Neural crest cell (in vitro differentiated cells): Measurements from ENCODE around the gene PDGFD. TPM values are rescaled to one million over a fixed set of nuclear protein-coding genes. Genes with fewer than 3 reads are reported as not detected.

Experiments used
- DNase-seq: peaks from one replicate; pipeline ENCODE4 v3.0.0; 2021; ENCODE audit warnings: low read depth, mixed read lengths, low spot score
- H3K27ac Mint-ChIP-seq: one replicate; pipeline ENCODE4 v1.8.0; 2021; ENCODE audit warnings: mild to moderate bottlenecking, mixed read lengths; ENCODE audit not compliant: unreplicated experiment
- H3K27me3 Mint-ChIP-seq: 2 replicates; pipeline ENCODE4 v1.8.0; 2021; ENCODE audit warnings: low read depth, mild to moderate bottlenecking, mixed read lengths
- H3K36me3 Mint-ChIP-seq: 2 replicates; pipeline ENCODE4 v1.8.0; 2021; ENCODE audit warnings: low read depth, mild to moderate bottlenecking, mixed read lengths
- H3K4me1 Mint-ChIP-seq: 2 replicates; pipeline ENCODE4 v1.8.0; 2021; ENCODE audit warnings: mixed read lengths
- H3K4me3 Mint-ChIP-seq: one replicate; pipeline ENCODE4 v1.8.0; 2021; ENCODE audit warnings: mild to moderate bottlenecking, mixed read lengths
- H3K9me3 Mint-ChIP-seq: 2 replicates; pipeline ENCODE4 v1.8.0; 2021; ENCODE audit warnings: mixed read lengths
- CTCF ChIP-seq: fragments of 200-600 bp; sonication (generic); conservative IDR thresholded peaks from 2 replicates; pipeline ENCODE4 v1.5.0; 2021; ENCODE audit warnings: antibody characterized with exemption, mild to moderate bottlenecking
- total RNA-seq: library from RNA; stranded (reverse); gene quantifications from 2 replicates; pipeline ENCODE4 v1.2.1, GENCODE V29; 2021

Gene PDGFD
- total RNA-seq, 1 donor from 2014 or later: 3.4 TPM

GRCh38 chr11:104075706-104076105 is 88.2 kb downstream of the PDGFD start:
- no peak for DNase-seq
- Mint-ChIP-seq H3K4me3 (no peak overlapping the region), H3K4me1 (no peaks in the 10 kb centered on the region), H3K9me3 (no peaks in the 10 kb centered on the region), H3K36me3 (no peaks in the 10 kb centered on the region), H3K27me3 (no peaks in the 10 kb centered on the region), H3K27ac (no peak overlapping the region)
- no peak for TF ChIP-seq CTCF

GRCh38 chr11:104075091-104075490 is 88.9 kb downstream of the PDGFD start:
- H3K4me1 Mint-ChIP-seq: no peaks in the 10 kb centered on the region
- DNase-seq: no peak
- no peak overlapping the region for H3K27ac Mint-ChIP-seq
- no peak overlapping the region for H3K4me3 Mint-ChIP-seq
- H3K27me3 Mint-ChIP-seq: no peaks in the 10 kb centered on the region
- H3K36me3 Mint-ChIP-seq: no peaks in the 10 kb centered on the region
- TF ChIP-seq CTCF: no peak
- H3K9me3 Mint-ChIP-seq: no peaks in the 10 kb centered on the region

- Mint-ChIP-seq H3K4me3 (no peak overlapping the region), H3K4me1 (no peaks in the 10 kb centered on the region), H3K27ac (no peak overlapping the region), H3K36me3 (no peaks in the 10 kb centered on the region), H3K9me3 (no peaks in the 10 kb centered on the region), H3K27me3 (no peaks in the 10 kb centered on the region)
- no peak for TF ChIP-seq CTCF
- no peak for DNase-seq
Observed at GRCh38 chr11:104073950-104074705, 89.8 kb downstream of the PDGFD start.

- Mint-ChIP-seq H3K9me3 (no peaks in the 10 kb centered on the region), H3K27ac (no peak overlapping the region), H3K36me3 (no peaks in the 10 kb centered on the region), H3K4me3 (no peak overlapping the region), H3K4me1 (no peaks in the 10 kb centered on the region), H3K27me3 (no peaks in the 10 kb centered on the region)
- no peak for DNase-seq
- no peak for TF ChIP-seq CTCF
Observed at GRCh38 chr11:104067534-104067933, 96.4 kb downstream of the PDGFD start.

- H3K4me1 Mint-ChIP-seq: no peaks in the 10 kb centered on the region
- DNase-seq: no peak
- no peaks in the 10 kb centered on the region for H3K27me3 Mint-ChIP-seq
- H3K9me3 Mint-ChIP-seq: no peaks in the 10 kb centered on the region
- no peak overlapping the region for H3K27ac Mint-ChIP-seq
- no peak for TF ChIP-seq CTCF
- no peak overlapping the region for H3K4me3 Mint-ChIP-seq
- no peaks in the 10 kb centered on the region for H3K36me3 Mint-ChIP-seq
Observed at GRCh38 chr11:104064034-104064630, 99.8 kb downstream of the PDGFD start.
